Hepatocyte (in vitro differentiated cells): ENCODE results near the gene PRPSAP1.

Experiments used
- CTCF ChIP-seq: fragments of 200-600 bp; sonication (generic); IDR thresholded peaks from 2 replicates; pipeline ENCODE4 v1.5.1; 2016; ENCODE audit warnings: antibody characterized with exemption, mild to moderate bottlenecking; ENCODE audit not compliant: poor library complexity
- EZH2 ChIP-seq: fragments of 200-600 bp; sonication (generic); IDR thresholded peaks from 2 replicates; pipeline ENCODE4 v1.6.1; 2016; ENCODE audit warnings: antibody characterized with exemption, mild to moderate bottlenecking, borderline replicate concordance
- EZH2phosphoT487 ChIP-seq: fragments of 200-600 bp; sonication (generic); IDR thresholded peaks from one replicate; pipeline ENCODE4 v1.6.1; 2018; ENCODE audit warnings: antibody characterized with exemption, mild to moderate bottlenecking, low read depth, moderate library complexity; ENCODE audit not compliant: unreplicated experiment, severe bottlenecking

GRCh38 chr17:76331083-76331482, 22.6 kb downstream of the PRPSAP1 start:
- TF ChIP-seq CTCF (no peak), EZH2 (no peak), EZH2phosphoT487 (no peak)
